ENCODE data around the gene THRB.

DNA sequence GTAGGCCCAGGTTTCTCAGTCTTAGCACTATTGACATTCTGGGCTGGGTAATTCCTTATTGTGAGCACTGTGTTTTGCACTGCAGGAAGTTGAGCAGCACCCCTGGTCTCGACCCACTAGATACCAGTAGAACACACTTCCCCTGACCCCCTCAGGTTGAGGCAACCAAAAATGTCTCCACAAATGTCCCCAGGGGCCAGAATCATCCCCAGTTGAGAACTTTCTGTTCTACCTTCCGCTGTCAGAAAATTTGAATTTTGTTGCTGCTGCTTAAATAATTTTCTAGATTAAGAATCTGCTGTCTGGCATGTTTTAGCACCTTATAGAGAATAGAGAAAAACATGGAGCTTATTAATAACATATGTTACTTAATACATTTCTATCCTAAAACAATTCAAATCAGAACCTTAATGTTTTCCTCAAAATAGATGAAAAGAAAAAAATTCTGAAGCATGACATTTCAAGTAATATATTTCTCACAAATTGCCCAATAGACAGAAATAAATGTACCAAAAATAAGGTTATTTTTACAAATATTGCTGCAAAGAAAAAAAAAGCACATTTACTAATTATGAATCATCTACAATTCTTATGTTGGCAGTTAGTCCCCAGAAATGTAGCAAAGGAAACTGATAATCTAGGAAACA lies 13.2 kb upstream of the THRB start:
- no peak for TF ChIP-seq POLR2A (IDR thresholded peaks at IDR 0.05)
- TF ChIP-seq, protein P1, sequence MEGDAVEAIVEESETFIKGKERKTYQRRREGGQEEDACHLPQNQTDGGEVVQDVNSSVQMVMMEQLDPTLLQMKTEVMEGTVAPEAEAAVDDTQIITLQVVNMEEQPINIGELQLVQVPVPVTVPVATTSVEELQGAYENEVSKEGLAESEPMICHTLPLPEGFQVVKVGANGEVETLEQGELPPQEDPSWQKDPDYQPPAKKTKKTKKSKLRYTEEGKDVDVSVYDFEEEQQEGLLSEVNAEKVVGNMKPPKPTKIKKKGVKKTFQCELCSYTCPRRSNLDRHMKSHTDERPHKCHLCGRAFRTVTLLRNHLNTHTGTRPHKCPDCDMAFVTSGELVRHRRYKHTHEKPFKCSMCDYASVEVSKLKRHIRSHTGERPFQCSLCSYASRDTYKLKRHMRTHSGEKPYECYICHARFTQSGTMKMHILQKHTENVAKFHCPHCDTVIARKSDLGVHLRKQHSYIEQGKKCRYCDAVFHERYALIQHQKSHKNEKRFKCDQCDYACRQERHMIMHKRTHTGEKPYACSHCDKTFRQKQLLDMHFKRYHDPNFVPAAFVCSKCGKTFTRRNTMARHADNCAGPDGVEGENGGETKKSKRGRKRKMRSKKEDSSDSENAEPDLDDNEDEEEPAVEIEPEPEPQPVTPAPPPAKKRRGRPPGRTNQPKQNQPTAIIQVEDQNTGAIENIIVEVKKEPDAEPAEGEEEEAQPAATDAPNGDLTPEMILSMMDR (IDR thresholded peaks at IDR 0.05), result no peak
